ENCODE data around the gene ELP4.

Gene ELP4

GRCh38 chr11:31767066-31767465 is 257.5 kb downstream of the ELP4 start:
- intact Hi-C loops (cut with DNase I) = no loop called here
- DNase-seq = no peak

- DNase-seq = no peak
- intact Hi-C loops (cut with DNase I) = no loop called here
Measured at GRCh38 chr11:31767685-31768084, 258.1 kb downstream of the ELP4 start.

GRCh38 chr11:31768749-31769640 is 259.4 kb downstream of the ELP4 start:
- DNase-seq = no peak
- intact Hi-C loops (cut with DNase I) = no loop called here

GRCh38 chr11:31770011-31770700 is 260.6 kb downstream of the ELP4 start:
- intact Hi-C loops (cut with DNase I) = no loop called here
- DNase-seq = no peak

GRCh38 chr11:31772412-31772811 is 262.8 kb downstream of the ELP4 start:
- no peak for DNase-seq

GRCh38 chr11:31779374-31779791 is 269.8 kb downstream of the ELP4 start:
- intact Hi-C loops (cut with DNase I) = no loop called here
- DNase-seq = no peak

More at GRCh38 chr11:31772412-31772811, 262.8 kb downstream of the ELP4 start:
- intact Hi-C loops (cut with DNase I) = no loop called here

GRCh38 chr11:31780078-31780477 is 270.5 kb downstream of the ELP4 start:
- no peak for DNase-seq
- intact Hi-C loops (cut with DNase I) = no loop called here

GRCh38 chr11:31780480-31780971 is 271.0 kb downstream of the ELP4 start:
- intact Hi-C loops (cut with DNase I) = no loop called here
- DNase-seq = no peak

GRCh38 chr11:31782257-31782656 is 272.7 kb downstream of the ELP4 start:
- intact Hi-C loops (cut with DNase I) = no loop called here
- DNase-seq = no peak

GRCh38 chr11:31783252-31783651 is 273.7 kb downstream of the ELP4 start:
- intact Hi-C loops (cut with DNase I) = no loop called here
- no peak for DNase-seq

- no peak for DNase-seq
- intact Hi-C loops (cut with DNase I) = no loop called here
Measured at GRCh38 chr11:31784611-31785010, 275.0 kb downstream of the ELP4 start.

GRCh38 chr11:31786996-31787685 is 277.6 kb downstream of the ELP4 start:
- intact Hi-C loops (cut with DNase I) = no loop called here
- DNase-seq = peak in 5 of 10 donors; percentile 19 to 90 (median 82)

GRCh38 chr11:31788085-31788484 is 278.5 kb downstream of the ELP4 start:
- no peak for DNase-seq
- intact Hi-C loops (cut with DNase I) = no loop called here

GRCh38 chr11:31790649-31791048 is 281.1 kb downstream of the ELP4 start:
- intact Hi-C loops (cut with DNase I) = no loop called here
- DNase-seq = peak in 1 of 10 donors; percentile 68

- intact Hi-C loops (cut with DNase I) = no loop called here
- DNase-seq = no peak
Measured at GRCh38 chr11:31792036-31792435, 282.5 kb downstream of the ELP4 start.

GRCh38 chr11:31792456-31792855 is 282.9 kb downstream of the ELP4 start:
- no peak for DNase-seq
- intact Hi-C loops (cut with DNase I) = no loop called here

GRCh38 chr11:31793264-31793663 is 283.7 kb downstream of the ELP4 start:
- intact Hi-C loops (cut with DNase I) = no loop called here
- DNase-seq = peak in 1 of 10 donors; percentile 64

GRCh38 chr11:31794548-31794947 is 285.0 kb downstream of the ELP4 start:
- intact Hi-C loops (cut with DNase I) = no loop called here
- DNase-seq = no peak

- DNase-seq = peak in 1 of 10 donors; percentile 56
- intact Hi-C loops (cut with DNase I) = no loop called here
Measured at GRCh38 chr11:31795706-31796498, 286.3 kb downstream of the ELP4 start.
